Vagina (tissue), 2 donors: Measurements from ENCODE around the gene MAP4K4.

Experiments used
- CTCF ChIP-seq, 3 experiments: fragments of 450-650 bp in 2 of 3; fragments of 200-600 bp in 1 of 3; sonication (generic) in 1 of 3; IDR thresholded peaks; one replicate each; pipeline ENCODE4 v1.5.1; 2017 to 2019; ENCODE audit warnings: antibody characterized with exemption in 3 of 3, mild to moderate bottlenecking in 2 of 3, moderate library complexity in 2 of 3
- POLR2A ChIP-seq, 2 donors: fragments of 450-650 bp; IDR thresholded peaks; one replicate each; pipeline ENCODE4 v1.6.1; 2017; ENCODE audit warnings: antibody characterized with exemption in 2 of 2, mild to moderate bottlenecking in 2 of 2, moderate library complexity in 2 of 2
- POLR2AphosphoS5 ChIP-seq, 2 donors: sonication (generic); formaldehyde crosslinking; IDR thresholded peaks; one replicate each; pipeline ENCODE4 v1.9.0; 2017; ENCODE audit warnings: antibody characterized with exemption in 2 of 2, mild to moderate bottlenecking in 2 of 2, low read depth in 1 of 2; ENCODE audit not compliant: insufficient read depth in 1 of 2

- TF ChIP-seq POLR2AphosphoS5 (IDR thresholded peaks at IDR 0.05; ENCODE audit: insufficient read depth in 1 of 2, low read depth in 1 of 2) (no peak), CTCF (IDR thresholded peaks at IDR 0.05) (peak in 1 of 3 experiments; percentile 38), POLR2A (IDR thresholded peaks at IDR 0.05) (no peak)
Observed at GRCh38 chr2:101832114-101832513, 134.6 kb downstream of the MAP4K4 start.
